ENCODE measurements around the gene STK10. TPM values are rescaled to one million over a fixed set of nuclear protein-coding genes. Genes with fewer than 3 reads are reported as not detected.

The STK10 gene
- total and polyA plus RNA-seq, 9 of the 15 experiments (the other 6 are each of a cell fraction or from before 2014, with no cell fraction given) = 0.30 to 6.7 (median 2.4) TPM

DNA sequence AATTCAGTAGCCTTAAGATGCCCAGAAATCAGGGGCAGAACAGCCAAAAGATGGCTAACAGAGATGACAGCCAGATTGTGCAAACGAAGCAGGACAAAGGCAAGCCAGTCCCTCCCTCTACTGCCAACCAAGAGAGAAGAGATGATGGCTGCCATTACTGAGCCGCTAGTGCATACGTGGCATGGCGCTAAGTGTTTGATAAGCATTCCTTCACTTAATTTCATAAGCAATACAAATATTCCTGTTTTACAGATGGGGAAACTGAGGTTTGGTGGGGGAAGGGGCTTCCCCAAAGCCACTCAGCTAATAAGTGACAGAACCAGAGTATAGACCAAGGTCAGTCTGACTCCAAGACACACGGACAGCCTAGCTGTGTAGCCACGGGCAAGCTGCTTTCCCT, 44.1 kb downstream of the STK10 start (continued):
- peak in 1 of 3 experiments; percentile 24 for TF ChIP-seq YY1 (IDR thresholded peaks at IDR 0.05; ENCODE audit: borderline replicate concordance in 1 of 3, control insufficient read depth in 1 of 3, extremely low read depth in 1 of 3, insufficient read depth in 3 of 3, insufficient read length in 1 of 3, insufficient replicate concordance in 2 of 3, low read depth in 1 of 3, low read length in 2 of 3)
- peak; percentile 18; the same call in 1 of the 2 replicates for TF ChIP-seq CREB3L1 (IDR thresholded peaks at IDR 0.05; ENCODE audit: borderline replicate concordance, low read depth)
- no peak for TF ChIP-seq ZNF766 (CRISPR knock-in tag; conservative IDR thresholded peaks at IDR 0.05)
- TF ChIP-seq, protein P1, sequence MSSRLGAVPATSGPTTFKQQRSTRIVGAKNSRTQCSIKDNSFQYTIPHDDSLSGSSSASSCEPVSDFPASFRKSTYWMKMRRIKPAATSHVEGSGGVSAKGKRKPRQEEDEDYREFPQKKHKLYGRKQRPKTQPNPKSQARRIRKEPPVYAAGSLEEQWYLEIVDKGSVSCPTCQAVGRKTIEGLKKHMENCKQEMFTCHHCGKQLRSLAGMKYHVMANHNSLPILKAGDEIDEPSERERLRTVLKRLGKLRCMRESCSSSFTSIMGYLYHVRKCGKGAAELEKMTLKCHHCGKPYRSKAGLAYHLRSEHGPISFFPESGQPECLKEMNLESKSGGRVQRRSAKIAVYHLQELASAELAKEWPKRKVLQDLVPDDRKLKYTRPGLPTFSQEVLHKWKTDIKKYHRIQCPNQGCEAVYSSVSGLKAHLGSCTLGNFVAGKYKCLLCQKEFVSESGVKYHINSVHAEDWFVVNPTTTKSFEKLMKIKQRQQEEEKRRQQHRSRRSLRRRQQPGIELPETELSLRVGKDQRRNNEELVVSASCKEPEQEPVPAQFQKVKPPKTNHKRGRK (tag; IDR thresholded peaks at IDR 0.05) = no peak
- TF ChIP-seq ILF3 (IDR thresholded peaks at IDR 0.05; ENCODE audit: borderline replicate concordance) = no peak
- no peak for TF ChIP-seq TEAD2 (tag; IDR thresholded peaks at IDR 0.05)
- TF ChIP-seq ZNF277 (CRISPR knock-in tag; IDR thresholded peaks at IDR 0.05; ENCODE audit: borderline replicate concordance) = no peak
- TF ChIP-seq ZNF239 (CRISPR knock-in tag; IDR thresholded peaks at IDR 0.05) = no peak
- TF ChIP-seq, protein P2, sequence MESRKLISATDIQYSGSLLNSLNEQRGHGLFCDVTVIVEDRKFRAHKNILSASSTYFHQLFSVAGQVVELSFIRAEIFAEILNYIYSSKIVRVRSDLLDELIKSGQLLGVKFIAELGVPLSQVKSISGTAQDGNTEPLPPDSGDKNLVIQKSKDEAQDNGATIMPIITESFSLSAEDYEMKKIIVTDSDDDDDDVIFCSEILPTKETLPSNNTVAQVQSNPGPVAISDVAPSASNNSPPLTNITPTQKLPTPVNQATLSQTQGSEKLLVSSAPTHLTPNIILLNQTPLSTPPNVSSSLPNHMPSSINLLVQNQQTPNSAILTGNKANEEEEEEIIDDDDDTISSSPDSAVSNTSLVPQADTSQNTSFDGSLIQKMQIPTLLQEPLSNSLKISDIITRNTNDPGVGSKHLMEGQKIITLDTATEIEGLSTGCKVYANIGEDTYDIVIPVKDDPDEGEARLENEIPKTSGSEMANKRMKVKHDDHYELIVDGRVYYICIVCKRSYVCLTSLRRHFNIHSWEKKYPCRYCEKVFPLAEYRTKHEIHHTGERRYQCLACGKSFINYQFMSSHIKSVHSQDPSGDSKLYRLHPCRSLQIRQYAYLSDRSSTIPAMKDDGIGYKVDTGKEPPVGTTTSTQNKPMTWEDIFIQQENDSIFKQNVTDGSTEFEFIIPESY (CRISPR knock-in tag; IDR thresholded peaks at IDR 0.05) = peak; percentile 90
- TF ChIP-seq ETV5 (CRISPR knock-in tag; IDR thresholded peaks at IDR 0.05; ENCODE audit: low read depth) = no peak
